Choroid plexus epithelial cell (primary cell): ENCODE measurements around the gene STOM.
"Not testable (repeated sequence)": the region's sequence is repeated elsewhere in the genome, so short reads cannot be mapped to it uniquely, and the experiment has no call there.

Experiments
- DNase-seq: peaks from one replicate; pipeline ENCODE4 v3.0.0-alpha.2; 2010; ENCODE audit warnings: low read depth
- H3K4me3 ChIP-seq: 2 replicates; pipeline ENCODE4 v1.5.1; 2011; ENCODE audit warnings: low read depth, mild to moderate bottlenecking, control low read depth, low read length, moderate library complexity
- CTCF ChIP-seq: conservative IDR thresholded peaks from 2 replicates; pipeline ENCODE4 v1.5.1; 2011; ENCODE audit warnings: low read depth, mild to moderate bottlenecking, control low read depth, inconsistent platforms, low read length, moderate library complexity

STOM gene

GRCh38 chr9:121398374-121398773 is 28.3 kb upstream of the STOM start:
- no peak for TF ChIP-seq CTCF
- DNase-seq = peak; percentile 87
- no peak overlapping the region for H3K4me3 ChIP-seq

- not testable (repeated sequence) for DNase-seq, H3K4me3 ChIP-seq
Observed at GRCh38 chr9:121397277-121397676, 27.2 kb upstream of the STOM start.

GRCh38 chr9:121395558-121395957 is 25.5 kb upstream of the STOM start:
- H3K4me3 ChIP-seq = no peak overlapping the region
- no peak for DNase-seq
- no peak for TF ChIP-seq CTCF

- no peak overlapping the region for H3K4me3 ChIP-seq
- TF ChIP-seq CTCF = no peak
- DNase-seq = no peak
Observed at GRCh38 chr9:121394292-121394691, 24.2 kb upstream of the STOM start.

- TF ChIP-seq CTCF = no peak
- H3K4me3 ChIP-seq = no peak overlapping the region
- DNase-seq = no peak
Observed at GRCh38 chr9:121393318-121393717, 23.3 kb upstream of the STOM start.

- DNase-seq = no peak
- H3K4me3 ChIP-seq = no peak overlapping the region
- TF ChIP-seq CTCF = no peak
Observed at GRCh38 chr9:121390372-121390771, 20.3 kb upstream of the STOM start.

- no peak for TF ChIP-seq CTCF
- no peak for DNase-seq
Observed at GRCh38 chr9:121388140-121388905, 18.3 kb upstream of the STOM start.

More at GRCh38 chr9:121388140-121388905, 18.3 kb upstream of the STOM start:
- H3K4me3 ChIP-seq = no peak overlapping the region
